Activated CD8-positive, alpha-beta T cell treated with anti-CD3 and anti-CD28 coated beads for 36 hours (primary cell): Measurements from ENCODE around the gene RHNO1. TPM values are rescaled to one million over a fixed set of nuclear protein-coding genes. Genes with fewer than 3 reads are reported as not detected.

Source experiments
- ATAC-seq: fragments of 200-7000 bp; cut with Tn5 transposase; one replicate; pipeline ENCODE4 v1.10.0; 2021; ENCODE audit warnings: mild to moderate bottlenecking, moderate library complexity
- CTCF ChIA-PET: fragments of 350-600 bp; sonication (Branson Sonifier 250); formaldehyde crosslinking; loops from one replicate; lab custom pipeline; 2021; ENCODE audit warnings: antibody characterized with exemption; lab: Charles Lee
- POLR2A ChIA-PET: fragments of 350-600 bp; sonication (Branson Sonifier 250); formaldehyde crosslinking; loops from one replicate; lab custom pipeline; 2021; ENCODE audit warnings: antibody characterized with exemption; lab: Charles Lee
- DNase-seq: peaks from one replicate; pipeline ENCODE4 v3.0.0-alpha.2; 2020
- H3K27ac Mint-ChIP-seq: one replicate; pipeline ENCODE4 v1.8.0; 2021; ENCODE audit warnings: mild to moderate bottlenecking, mixed read lengths
- H3K27me3 Mint-ChIP-seq: one replicate; pipeline ENCODE4 v1.8.0; 2021; ENCODE audit warnings: mixed read lengths
- H3K36me3 Mint-ChIP-seq: one replicate; pipeline ENCODE4 v1.8.0; 2021; ENCODE audit warnings: low read depth, mixed read lengths
- H3K4me1 Mint-ChIP-seq: one replicate; pipeline ENCODE4 v1.8.0; 2021; ENCODE audit warnings: low read depth, mixed read lengths
- H3K4me3 Mint-ChIP-seq: one replicate; pipeline ENCODE4 v1.8.0; 2021; ENCODE audit warnings: mild to moderate bottlenecking, moderate library complexity, mixed read lengths
- H3K9me3 Mint-ChIP-seq: one replicate; pipeline ENCODE4 v1.8.0; 2021; ENCODE audit warnings: mixed read lengths
- CTCF ChIP-seq: fragments of 200-600 bp; IDR thresholded peaks from one replicate; pipeline ENCODE4 v1.8.0; 2022; ENCODE audit warnings: antibody characterized with exemption, mild to moderate bottlenecking
- intact Hi-C: fragments of 100-400 bp; cut with micrococcal nuclease; formaldehyde crosslinking; loops from one replicate; pipeline ENCODE4 v1.10.0; 2022
- total RNA-seq, 2 experiments: library from RNA; stranded (reverse); gene quantifications; one replicate each; pipeline ENCODE4 v1.2.3, GENCODE V29; 2021

The RHNO1 gene
- total RNA-seq, 2 experiments from 2014 or later: 56.9 to 62.9 TPM

- Mint-ChIP-seq H3K9me3 (no peaks in the 10 kb centered on the region), H3K36me3 (peaks cover 46% of the 10 kb centered on the region), H3K27me3 (no peaks in the 10 kb centered on the region), H3K4me1 (peaks cover 33% of the 10 kb centered on the region), H3K4me3 (peak overlapping the region; percentile 80), H3K27ac (peak overlapping the region; percentile 98)
- ATAC-seq: peak; percentile 3
- DNase-seq: no peak
- CTCF ChIA-PET: interaction anchor here (1.1 to 2.0 kb wide), 3 partner anchors 10 to 24 kb away, joined by 3 to 9 read pairs (median 4); no protein-coding TSS in a partner anchor
- no peak for TF ChIP-seq CTCF
- intact Hi-C loops: no loop called here
- POLR2A ChIA-PET: interaction anchor here (0.5 to 4.8 kb wide), 11 partner anchors 10 to 65 kb away, joined by 3 to 48 read pairs (median 5); partner anchors contain the start of gene TULP3
Observed at GRCh38 chr12:2877953-2878732, 1.1 kb downstream of the RHNO1 start.

GRCh38 chr12:2879853-2880252 is 2.8 kb downstream of the RHNO1 start:
- peaks cover 36% of the 10 kb centered on the region for H3K4me1 Mint-ChIP-seq
- peak; percentile 22 for DNase-seq
- peak; percentile 46 for ATAC-seq
- peaks cover 44% of the 10 kb centered on the region for H3K36me3 Mint-ChIP-seq
- ChIA-PET POLR2A (interaction anchor here (4.8 kb wide), 1 partner anchor 10 kb away, joined by 48 read pairs; the partner anchor contains the start of gene TULP3), CTCF (interaction anchor here (1.0 to 1.5 kb wide), 4 partner anchors 8 to 155 kb away, joined by 3 to 5 read pairs (median 4); no protein-coding TSS in a partner anchor)
- no peaks in the 10 kb centered on the region for H3K9me3 Mint-ChIP-seq
- no peaks in the 10 kb centered on the region for H3K27me3 Mint-ChIP-seq
- TF ChIP-seq CTCF: no peak
- peak overlapping the region; percentile 80 for H3K4me3 Mint-ChIP-seq
- intact Hi-C loops: no loop called here
- peak overlapping the region; percentile 63 for H3K27ac Mint-ChIP-seq

GRCh38 chr12:2884810-2885209 is 7.8 kb downstream of the RHNO1 start:
- H3K27me3 Mint-ChIP-seq: no peaks in the 10 kb centered on the region
- TF ChIP-seq CTCF: no peak
- no peak for ATAC-seq
- peak overlapping the region; percentile 12 for H3K27ac Mint-ChIP-seq
- ChIA-PET POLR2A (interaction anchor here (1.2 kb wide), 1 partner anchor 8 kb away, joined by 3 read pairs; the partner anchor contains the start of genes FOXM1 and RHNO1), CTCF (interaction anchor here (0.7 to 4.4 kb wide), 11 partner anchors 8 to 162 kb away, joined by 3 to 22 read pairs (median 4); partner anchors contain the start of genes FOXM1, RHNO1 and TEX52)
- no peaks in the 10 kb centered on the region for H3K9me3 Mint-ChIP-seq
- H3K4me1 Mint-ChIP-seq: peaks cover 27% of the 10 kb centered on the region
- intact Hi-C loops: no loop called here
- DNase-seq: no peak
- peaks cover 42% of the 10 kb centered on the region for H3K36me3 Mint-ChIP-seq
- no peak overlapping the region for H3K4me3 Mint-ChIP-seq

GRCh38 chr12:2886768-2887450 is 9.9 kb downstream of the RHNO1 start:
- Mint-ChIP-seq H3K9me3 (no peaks in the 10 kb centered on the region), H3K36me3 (peaks cover 35% of the 10 kb centered on the region), H3K27me3 (no peaks in the 10 kb centered on the region), H3K4me1 (peaks cover 31% of the 10 kb centered on the region), H3K27ac (no peak overlapping the region), H3K4me3 (no peak overlapping the region)
- POLR2A ChIA-PET: interaction anchor here (0.6 to 6.3 kb wide), 3 partner anchors 8 to 60 kb away, joined by 3 to 48 read pairs (median 4); partner anchors contain the start of genes FOXM1 and RHNO1
- intact Hi-C loops: no loop called here
- no peak for DNase-seq
- no peak for ATAC-seq
- CTCF ChIA-PET: interaction anchor here (2.4 to 4.4 kb wide), 2 partner anchors 9 to 58 kb away, joined by 9 to 22 read pairs; partner anchors contain the start of genes FOXM1 and RHNO1
- no peak for TF ChIP-seq CTCF
